Muscle of leg (tissue), 11 donors: Measurements from ENCODE around the gene TOR1A. TPM values are rescaled to one million over a fixed set of nuclear protein-coding genes. Genes with fewer than 3 reads are reported as not detected.

Source experiments
- DNase-seq: peaks from one replicate; pipeline ENCODE4 v3.0.0; 2013
- H3K27ac ChIP-seq: one replicate; pipeline ENCODE4 v1.5.1; 2013; ENCODE audit warnings: mild to moderate bottlenecking, low read length, control low read depth
- H3K27me3 ChIP-seq: one replicate; pipeline ENCODE4 v1.6.1; 2013; ENCODE audit warnings: low read length; ENCODE audit not compliant: control insufficient read depth, insufficient read depth
- H3K36me3 ChIP-seq: one replicate; pipeline ENCODE4 v1.6.1; 2013; ENCODE audit warnings: low read length; ENCODE audit not compliant: control insufficient read depth, insufficient read depth
- H3K4me1 ChIP-seq: one replicate; pipeline ENCODE4 v1.6.1; 2013; ENCODE audit warnings: low read length; ENCODE audit not compliant: control insufficient read depth, insufficient read depth
- H3K4me3 ChIP-seq: one replicate; pipeline ENCODE4 v1.5.1; 2013; ENCODE audit warnings: low read length, control low read depth
- H3K9me3 ChIP-seq: replicated peaks from 2 replicates; pipeline ENCODE4 v1.6.1; 2013; ENCODE audit warnings: low read depth, low read length; ENCODE audit not compliant: control insufficient read depth
- WGBS: methylation state at CpG from one replicate; pipeline ENCODE4 v1.1.5; 2013; ENCODE audit warnings: missing lambda C conversion rate; ENCODE audit not compliant: insufficient coverage; 5-methylcytosine and 5-hydroxymethylcytosine counted together
- polyA plus RNA-seq, 8 donors: library from polyadenylated mRNA; unstranded; fragments of 120-200 nt; gene quantifications; one replicate each; pipeline versions ENCODE4 v1.2.1 to v1.2.3, GENCODE V29; 2013; ENCODE audit warnings: inconsistent platforms in 1 of 8, low replicate concordance in 1 of 8; ENCODE audit not compliant: insufficient read length in 8 of 8, insufficient read depth in 1 of 8
- total RNA-seq: library from RNA; stranded (reverse); fragments of 120-200 nt; gene quantifications from one replicate; pipeline ENCODE4 v1.2.4, GENCODE V29; 2013

Gene TOR1A
- total and polyA plus RNA-seq, 9 donors, result 14.9 to 31.8 (median 23.8) TPM

DNA sequence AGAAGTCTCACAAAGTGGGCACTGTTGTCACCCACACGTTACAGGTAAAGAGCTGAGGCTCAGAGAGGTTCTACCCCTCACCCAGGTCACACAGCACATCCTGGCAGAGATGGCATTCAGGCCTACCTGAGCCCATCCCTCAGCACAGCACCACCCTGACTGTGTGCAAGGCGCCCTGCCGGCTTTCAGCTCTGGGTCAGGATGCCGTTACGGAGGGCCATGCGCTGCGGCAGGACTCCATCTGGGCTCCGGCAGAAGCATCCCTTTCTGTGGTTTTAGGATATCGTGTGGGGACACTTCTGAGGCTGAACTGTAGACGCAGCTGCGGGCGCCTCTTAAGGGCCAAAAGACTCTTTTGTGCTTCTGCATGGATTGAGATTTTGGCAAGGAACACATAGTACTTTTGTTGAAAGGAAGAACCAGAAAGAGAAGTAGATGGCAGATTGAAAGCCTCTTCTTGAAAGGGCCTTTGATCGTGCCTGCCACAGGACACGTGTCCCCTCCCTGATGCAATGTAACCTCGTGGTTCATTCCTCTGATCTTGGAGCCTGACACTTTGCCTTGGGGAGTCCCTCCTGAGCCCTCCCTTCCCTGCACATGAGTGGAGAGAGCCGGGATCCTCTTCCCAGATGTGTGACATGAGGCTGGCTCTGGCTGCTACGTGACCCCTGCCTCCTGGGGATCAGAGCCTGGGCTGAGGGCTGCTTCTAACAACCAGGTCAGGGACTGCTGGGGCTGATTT, 42.6 kb upstream of the TOR1A start:
- H3K9me3 ChIP-seq, result no peaks in the 10 kb centered on the region
- WGBS, result 44% methylated on average over 16 of the region's 17 CpGs
- H3K27ac ChIP-seq, result no peak overlapping the region
- peaks cover 52% of the 10 kb centered on the region for H3K36me3 ChIP-seq
- no peak overlapping the region for H3K4me3 ChIP-seq
- DNase-seq, result peak; percentile 58
- no peaks in the 10 kb centered on the region for H3K27me3 ChIP-seq
- peaks cover 7% of the 10 kb centered on the region for H3K4me1 ChIP-seq

DNA sequence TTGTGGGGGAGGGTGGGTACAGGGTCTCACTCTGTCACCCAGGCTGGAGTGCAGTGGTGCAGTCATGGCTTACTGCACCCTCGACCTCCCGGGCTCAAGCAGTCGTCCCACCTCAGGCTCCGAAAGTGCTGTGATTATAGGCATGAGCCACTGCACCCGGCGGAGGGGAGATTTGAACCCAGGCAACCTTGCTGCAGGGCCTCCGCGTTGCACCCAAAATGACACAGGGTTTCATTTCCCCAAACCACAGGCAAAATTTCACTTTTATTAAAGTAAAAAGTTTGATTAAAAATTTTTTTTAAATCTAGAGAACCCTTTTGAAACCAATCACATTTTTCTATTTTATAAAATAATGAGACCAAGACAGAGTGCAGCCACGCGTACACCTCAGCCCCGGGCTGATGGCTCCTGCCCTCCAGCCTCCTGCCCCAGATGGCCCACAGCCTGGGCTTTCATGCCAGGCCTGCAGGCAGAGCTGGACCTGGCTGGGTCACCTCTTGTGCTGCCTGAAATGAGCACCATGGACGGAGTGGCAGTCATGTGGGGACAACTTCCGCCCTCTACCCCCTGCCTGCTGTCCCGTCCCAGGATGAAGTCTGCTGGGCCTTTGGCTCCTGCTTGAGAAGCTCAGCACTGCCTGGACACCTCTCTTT, 41.9 kb upstream of the TOR1A start:
- no peaks in the 10 kb centered on the region for H3K27me3 ChIP-seq
- H3K4me3 ChIP-seq, result no peak overlapping the region
- no peak overlapping the region for H3K27ac ChIP-seq
- no peaks in the 10 kb centered on the region for H3K9me3 ChIP-seq
- peaks cover 7% of the 10 kb centered on the region for H3K4me1 ChIP-seq
- peaks cover 60% of the 10 kb centered on the region for H3K36me3 ChIP-seq
- DNase-seq, result no peak
- 82% methylated on average over 8 of the region's 14 CpGs for WGBS

DNA sequence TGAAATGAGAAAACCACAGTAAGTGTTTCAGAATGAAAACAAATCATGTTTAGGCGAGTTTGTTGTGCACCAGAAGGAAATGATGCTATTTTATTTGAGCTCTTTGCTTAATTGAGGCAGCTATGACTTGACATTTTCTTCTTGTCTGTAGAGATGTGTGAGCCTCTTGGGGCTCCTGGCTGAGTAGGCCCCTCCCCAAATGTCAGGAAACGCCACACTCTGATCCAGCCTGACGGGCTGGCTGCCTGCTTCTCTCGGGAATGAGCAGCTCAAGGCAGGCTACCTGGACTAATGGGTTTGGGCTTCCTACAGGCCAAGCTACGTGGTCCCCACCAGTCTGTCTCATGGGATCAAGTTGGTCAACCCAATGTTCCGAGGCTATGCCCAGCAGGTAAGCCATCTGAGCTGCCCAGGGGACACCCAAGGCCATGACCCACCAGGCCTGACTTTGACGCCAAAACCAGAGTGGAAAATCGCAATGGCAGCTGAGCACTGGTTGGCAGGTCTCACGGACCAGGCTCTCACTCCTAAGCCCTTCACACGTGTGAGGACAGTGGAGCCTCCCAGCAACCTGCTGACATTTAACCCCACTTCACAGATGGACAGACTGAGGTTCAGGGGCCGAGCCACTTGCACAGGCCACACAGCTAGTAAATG, 41.2 kb upstream of the TOR1A start:
- H3K9me3 ChIP-seq, result no peaks in the 10 kb centered on the region
- no peaks in the 10 kb centered on the region for H3K27me3 ChIP-seq
- H3K4me3 ChIP-seq, result no peak overlapping the region
- WGBS, result 49% methylated on average over 10 of the region's 11 CpGs
- no peak overlapping the region for H3K27ac ChIP-seq
- H3K36me3 ChIP-seq, result peaks cover 65% of the 10 kb centered on the region
- peaks cover 7% of the 10 kb centered on the region for H3K4me1 ChIP-seq
- DNase-seq, result no peak

DNA sequence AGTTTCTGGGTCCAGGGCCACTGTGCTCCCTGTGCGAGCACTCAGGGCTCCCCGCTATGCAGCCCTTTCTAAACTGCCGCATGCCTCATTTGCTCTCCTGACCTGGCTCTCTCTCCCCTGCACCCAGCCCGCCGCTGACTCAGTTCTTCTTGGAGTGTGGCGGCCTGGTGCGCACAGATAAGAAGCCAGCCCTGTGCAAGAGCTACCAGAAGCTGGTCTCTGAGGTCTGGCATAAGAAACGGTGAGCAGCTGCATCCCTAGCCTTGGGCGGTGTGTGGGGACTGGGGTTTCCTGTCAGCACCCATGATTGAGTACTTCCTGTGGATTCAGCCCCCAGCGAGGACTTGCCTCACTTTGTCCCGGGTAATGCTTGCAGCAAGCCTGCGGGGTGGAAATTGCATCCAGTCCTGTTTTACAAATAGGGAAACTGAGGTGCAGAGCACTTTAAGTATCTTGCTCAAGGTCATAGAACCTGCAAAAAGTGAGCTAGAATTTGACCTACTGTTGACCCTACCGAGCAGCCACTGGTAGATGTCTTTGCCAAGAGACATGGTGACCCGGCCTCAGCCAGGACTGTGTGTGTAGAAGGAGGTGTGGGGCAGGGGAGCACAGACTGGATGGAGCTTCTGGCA, 39.2 kb upstream of the TOR1A start:
- peaks cover 61% of the 10 kb centered on the region for H3K36me3 ChIP-seq
- no peak overlapping the region for H3K27ac ChIP-seq
- WGBS, result 45% methylated on average over 13 of the region's 14 CpGs
- no peak overlapping the region for H3K4me3 ChIP-seq
- H3K27me3 ChIP-seq, result no peaks in the 10 kb centered on the region
- peaks cover 7% of the 10 kb centered on the region for H3K4me1 ChIP-seq
- no peaks in the 10 kb centered on the region for H3K9me3 ChIP-seq
- no peak for DNase-seq

DNA sequence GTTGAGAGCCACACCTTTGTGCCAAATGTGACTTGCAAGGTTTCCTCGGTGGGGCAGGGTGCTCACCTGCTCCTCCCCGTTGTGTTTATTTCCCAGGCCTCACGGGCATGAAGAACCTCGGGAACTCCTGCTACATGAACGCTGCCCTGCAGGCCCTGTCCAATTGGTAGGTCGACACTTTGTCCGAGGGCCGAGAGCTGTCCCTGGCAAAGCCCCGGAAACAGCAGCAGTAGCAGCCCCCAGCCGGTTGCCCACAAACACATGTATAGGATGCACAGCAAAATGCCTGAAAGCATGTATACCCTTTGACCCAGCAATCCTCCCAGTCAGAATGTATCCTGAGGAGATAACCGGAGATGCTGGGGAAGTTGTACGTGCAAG, 37.5 kb upstream of the TOR1A start:
- no peak for DNase-seq
- Histone ChIP-seq H3K4me3 (no peak overlapping the region), H3K4me1 (no peaks in the 10 kb centered on the region), H3K27ac (no peak overlapping the region), H3K36me3 (peaks cover 68% of the 10 kb centered on the region), H3K9me3 (no peaks in the 10 kb centered on the region), H3K27me3 (no peaks in the 10 kb centered on the region)
- WGBS, result 81% methylated on average over 10 of the region's 12 CpGs

DNA sequence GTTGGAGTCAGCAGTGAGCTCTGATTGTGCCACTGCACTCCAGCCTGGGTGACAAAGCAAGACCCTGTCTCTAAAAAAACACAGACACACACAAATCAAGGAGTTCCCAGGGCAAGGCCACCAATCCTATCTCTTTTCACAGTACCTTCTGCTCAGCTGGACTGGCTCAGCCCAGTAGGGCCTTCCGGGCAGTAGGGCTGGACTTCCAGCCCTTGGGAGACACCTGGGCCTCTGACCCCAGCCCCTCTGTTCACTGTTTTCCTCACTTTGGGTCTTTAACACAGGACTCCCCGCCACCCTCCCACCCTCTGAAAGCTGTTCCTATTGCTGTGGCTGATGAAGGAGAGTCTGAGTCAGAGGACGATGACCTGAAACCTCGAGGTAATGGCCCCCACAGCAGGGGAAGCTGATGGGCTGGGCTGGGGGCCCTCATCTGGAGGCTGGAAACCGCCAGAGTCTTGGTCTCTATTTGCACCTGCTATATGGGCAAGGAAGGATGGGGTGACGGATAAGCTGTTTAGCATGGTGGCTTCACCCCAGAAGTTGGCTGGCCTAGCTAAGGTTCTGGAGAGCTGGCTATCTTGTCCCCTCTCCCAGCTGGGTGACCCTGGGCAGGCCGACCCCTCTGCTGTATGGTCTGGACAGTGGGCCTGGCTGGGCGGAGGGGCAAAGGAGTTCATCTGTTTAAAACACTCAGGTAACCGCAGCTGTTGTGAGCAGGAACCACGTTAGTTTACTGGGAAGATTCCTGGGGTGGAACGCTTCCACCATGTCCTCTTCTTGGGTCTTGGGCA, 36.9 kb upstream of the TOR1A start:
- Histone ChIP-seq H3K9me3 (no peaks in the 10 kb centered on the region), H3K4me1 (no peaks in the 10 kb centered on the region), H3K27me3 (no peaks in the 10 kb centered on the region), H3K36me3 (peaks cover 67% of the 10 kb centered on the region), H3K27ac (no peak overlapping the region), H3K4me3 (no peak overlapping the region)
- WGBS, result 70% methylated on average over 10 of the region's 11 CpGs
- DNase-seq, result no peak

DNA sequence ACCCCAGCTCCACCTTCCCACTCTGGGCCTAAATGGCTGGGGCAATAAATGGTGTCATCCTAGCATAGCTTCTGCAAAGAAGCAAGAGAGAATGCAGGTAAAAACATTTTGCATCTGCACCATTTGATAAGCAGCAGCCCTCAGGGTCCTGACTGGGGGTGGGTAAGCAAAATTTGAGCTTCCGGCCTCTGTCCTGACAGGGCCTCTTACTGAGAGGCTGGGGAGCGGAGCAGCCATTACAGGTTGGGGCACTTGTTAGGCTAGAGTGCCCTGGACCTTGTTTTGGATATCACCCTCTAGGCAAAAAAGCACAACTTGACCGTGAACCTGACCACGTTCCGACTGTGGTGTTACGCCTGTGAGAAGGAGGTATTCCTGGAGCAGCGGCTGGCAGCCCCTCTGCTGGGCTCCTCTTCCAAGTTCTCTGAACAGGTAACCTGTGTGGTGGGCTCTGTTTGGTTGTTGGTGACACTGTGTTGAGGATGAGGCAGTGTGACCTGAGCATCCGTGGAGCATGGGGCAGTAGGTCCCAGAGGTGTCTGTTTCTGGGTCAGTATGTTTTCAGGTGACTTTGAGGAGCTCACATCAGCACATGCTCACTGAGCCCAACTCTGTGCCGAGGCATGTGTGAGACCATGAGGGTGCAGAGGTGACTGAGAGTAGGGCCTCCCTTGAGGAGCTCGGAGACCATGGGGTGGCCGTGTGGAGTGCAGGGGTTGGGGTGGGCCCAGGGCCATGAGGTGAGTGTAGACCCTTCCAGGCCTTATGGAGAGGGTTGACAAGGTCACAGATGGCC, 34.4 kb upstream of the TOR1A start:
- peaks cover 70% of the 10 kb centered on the region for H3K36me3 ChIP-seq
- WGBS, result 86% methylated on average over 11 of the region's 11 CpGs
- no peaks in the 10 kb centered on the region for H3K9me3 ChIP-seq
- H3K27me3 ChIP-seq, result no peaks in the 10 kb centered on the region
- no peak overlapping the region for H3K27ac ChIP-seq
- DNase-seq, result no peak
- H3K4me1 ChIP-seq, result no peaks in the 10 kb centered on the region
- H3K4me3 ChIP-seq, result no peak overlapping the region

DNA sequence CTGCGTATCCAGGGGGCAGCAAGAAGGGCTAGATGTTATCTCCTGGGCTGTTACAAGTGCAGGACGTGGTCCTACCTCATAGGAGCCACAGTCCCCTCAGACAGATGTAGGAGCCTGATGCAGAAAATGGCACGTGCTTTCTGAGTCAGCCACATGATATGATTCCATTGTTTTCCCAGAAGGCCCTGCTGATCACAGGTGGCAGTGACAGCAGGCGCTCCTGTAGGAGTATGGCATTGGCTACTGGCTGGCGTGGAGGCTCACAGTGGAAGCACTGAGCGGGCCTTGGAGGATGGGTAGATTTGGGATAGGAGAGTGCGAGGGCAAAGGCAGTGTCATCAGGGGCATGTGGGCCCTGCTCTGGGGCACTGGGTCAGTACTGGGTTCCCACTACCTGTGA, 33.3 kb upstream of the TOR1A start:
- 91% methylated on average over 5 of the region's 7 CpGs for WGBS
- no peak overlapping the region for H3K27ac ChIP-seq
- H3K9me3 ChIP-seq, result no peaks in the 10 kb centered on the region
- DNase-seq, result no peak
- H3K27me3 ChIP-seq, result no peaks in the 10 kb centered on the region
- no peak overlapping the region for H3K4me3 ChIP-seq
- H3K36me3 ChIP-seq, result peaks cover 72% of the 10 kb centered on the region
- no peaks in the 10 kb centered on the region for H3K4me1 ChIP-seq

DNA sequence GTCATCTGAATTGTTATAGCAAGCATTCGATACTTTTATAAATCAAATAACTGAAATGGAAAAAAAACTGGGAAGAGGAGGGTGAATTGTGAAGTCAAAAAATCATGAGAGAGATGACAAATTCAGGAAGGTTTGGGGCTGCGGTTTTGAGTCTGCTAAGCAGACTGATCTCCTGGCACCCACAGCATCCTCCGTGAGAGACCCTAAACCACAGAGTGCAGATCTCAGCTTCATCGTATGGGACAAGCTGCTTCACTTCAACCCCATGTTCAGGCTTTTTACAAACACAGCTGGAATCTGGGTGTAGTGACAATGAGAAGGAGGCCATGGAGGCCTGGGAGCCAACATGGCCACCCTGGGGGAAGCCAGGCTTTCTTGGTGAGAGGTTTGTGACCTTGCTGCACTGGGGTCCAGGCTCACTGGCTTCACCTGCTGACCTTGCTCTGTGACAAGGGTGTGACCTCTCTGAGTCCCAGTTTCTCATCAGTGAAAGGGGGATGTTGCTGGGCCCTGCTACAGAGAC, 30.7 kb upstream of the TOR1A start:
- Histone ChIP-seq H3K4me3 (no peak overlapping the region), H3K4me1 (no peaks in the 10 kb centered on the region), H3K9me3 (no peaks in the 10 kb centered on the region), H3K27me3 (no peaks in the 10 kb centered on the region), H3K27ac (no peak overlapping the region), H3K36me3 (peaks cover 66% of the 10 kb centered on the region)
- 100% methylated on average over 3 of the region's 4 CpGs for WGBS
- DNase-seq, result no peak
